ENCODE results near the gene CEP83.
A peak's percentile ranks its signal among the peaks of the same experiment; 100 is the strongest.
"Not testable (repeated sequence)": the region's sequence is repeated elsewhere in the genome, so short reads cannot be mapped to it uniquely, and the experiment has no call there.

The CEP83 gene, protein sequence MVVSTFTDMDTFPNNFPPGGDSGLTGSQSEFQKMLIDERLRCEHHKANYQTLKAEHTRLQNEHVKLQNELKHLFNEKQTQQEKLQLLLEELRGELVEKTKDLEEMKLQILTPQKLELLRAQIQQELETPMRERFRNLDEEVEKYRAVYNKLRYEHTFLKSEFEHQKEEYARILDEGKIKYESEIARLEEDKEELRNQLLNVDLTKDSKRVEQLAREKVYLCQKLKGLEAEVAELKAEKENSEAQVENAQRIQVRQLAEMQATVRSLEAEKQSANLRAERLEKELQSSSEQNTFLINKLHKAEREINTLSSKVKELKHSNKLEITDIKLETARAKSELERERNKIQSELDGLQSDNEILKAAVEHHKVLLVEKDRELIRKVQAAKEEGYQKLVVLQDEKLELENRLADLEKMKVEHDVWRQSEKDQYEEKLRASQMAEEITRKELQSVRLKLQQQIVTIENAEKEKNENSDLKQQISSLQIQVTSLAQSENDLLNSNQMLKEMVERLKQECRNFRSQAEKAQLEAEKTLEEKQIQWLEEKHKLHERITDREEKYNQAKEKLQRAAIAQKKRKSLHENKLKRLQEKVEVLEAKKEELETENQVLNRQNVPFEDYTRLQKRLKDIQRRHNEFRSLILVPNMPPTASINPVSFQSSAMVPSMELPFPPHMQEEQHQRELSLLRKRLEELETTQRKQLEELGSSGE

DNA sequence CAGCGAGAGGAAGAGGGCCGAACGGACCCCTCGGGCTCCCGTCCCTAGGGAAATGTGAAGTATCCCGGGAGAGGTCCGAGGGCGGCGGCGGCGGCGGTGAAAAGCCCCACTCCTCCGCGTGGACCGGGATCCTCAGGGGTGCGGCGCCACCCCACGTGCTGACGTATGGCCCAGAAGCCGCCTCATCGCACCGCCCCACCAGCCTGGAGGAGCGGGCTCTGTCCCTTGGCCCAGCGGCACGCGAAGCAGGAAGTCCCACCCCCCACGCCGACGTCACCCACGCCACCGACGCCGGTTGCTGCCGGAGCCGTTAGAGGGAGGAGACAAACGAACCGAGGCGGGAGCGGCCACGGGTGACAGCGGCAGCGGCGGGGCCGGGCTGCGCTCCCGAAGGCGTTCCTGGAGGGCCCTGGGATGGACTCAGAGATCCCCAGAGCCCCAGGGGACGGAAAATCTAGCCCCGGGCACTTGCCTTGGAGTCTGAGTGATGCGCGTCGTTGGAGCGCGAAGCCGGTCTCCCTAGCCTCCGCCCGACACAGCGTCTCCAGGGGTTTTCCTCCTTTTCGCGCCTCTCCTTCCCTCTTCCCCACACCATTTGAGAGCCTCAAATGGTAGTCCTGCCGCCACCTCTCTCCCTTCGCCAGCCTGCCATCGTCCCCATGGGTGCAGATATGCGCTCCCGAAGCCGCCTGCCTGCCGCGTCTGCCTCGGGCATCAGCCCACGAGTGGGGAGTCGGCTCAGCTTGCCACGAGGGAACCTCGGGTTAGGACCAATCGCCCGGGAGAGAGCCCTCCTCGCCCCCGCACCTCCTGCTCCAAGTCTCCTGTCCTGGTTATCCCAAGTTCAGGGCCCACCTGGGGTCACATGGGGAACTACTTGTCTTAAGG, at the start of gene CEP83:
Gene CEP83, minus strand, starts transcription at position 140 of the 888 bp plus-strand sequence. CDS start 47,377 bp downstream, outside the sequence.
- DNase-seq: peak; percentile 98 to 99

DNA sequence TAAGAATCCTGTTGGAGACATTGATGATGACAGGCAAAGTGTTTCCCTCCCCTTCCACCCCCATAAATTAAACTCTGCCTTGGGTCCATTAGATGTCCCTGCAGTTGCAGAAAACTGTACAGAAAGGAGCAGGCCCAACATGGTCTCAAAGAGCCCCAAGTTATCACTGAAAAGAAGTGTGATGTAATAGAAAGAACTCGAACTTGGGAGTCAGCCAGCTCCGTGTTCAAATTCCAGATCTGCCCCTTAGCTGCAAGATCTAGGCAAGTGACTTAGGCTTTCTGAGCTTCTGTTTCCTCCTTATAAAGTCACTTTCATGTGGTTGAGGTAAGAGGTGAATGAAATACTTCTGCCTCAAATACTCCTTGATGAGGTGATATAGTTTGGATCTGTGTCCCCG, 49.6 kb upstream of the CEP83 start:
- DNase-seq: no peak

DNA sequence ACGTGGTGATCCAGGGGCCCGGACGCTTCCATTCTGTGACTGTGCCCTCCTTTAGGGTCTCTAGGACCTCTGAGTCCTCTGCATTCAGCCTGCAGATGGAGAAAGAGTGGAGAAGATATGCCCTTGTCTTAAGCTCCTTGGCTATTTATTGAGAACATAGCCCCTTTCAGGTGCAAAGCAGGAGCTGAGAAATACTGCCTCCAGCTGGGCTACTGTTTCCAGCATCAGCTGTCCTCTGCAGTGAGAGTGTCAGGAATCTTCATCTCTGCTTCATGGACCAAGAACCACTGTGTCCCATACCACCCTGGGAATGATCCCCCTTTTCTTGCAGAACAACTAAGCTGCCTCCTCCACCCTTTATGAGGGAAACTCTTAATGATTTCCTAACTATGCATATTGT, 47.8 kb upstream of the CEP83 start:
- DNase-seq: no peak

DNA sequence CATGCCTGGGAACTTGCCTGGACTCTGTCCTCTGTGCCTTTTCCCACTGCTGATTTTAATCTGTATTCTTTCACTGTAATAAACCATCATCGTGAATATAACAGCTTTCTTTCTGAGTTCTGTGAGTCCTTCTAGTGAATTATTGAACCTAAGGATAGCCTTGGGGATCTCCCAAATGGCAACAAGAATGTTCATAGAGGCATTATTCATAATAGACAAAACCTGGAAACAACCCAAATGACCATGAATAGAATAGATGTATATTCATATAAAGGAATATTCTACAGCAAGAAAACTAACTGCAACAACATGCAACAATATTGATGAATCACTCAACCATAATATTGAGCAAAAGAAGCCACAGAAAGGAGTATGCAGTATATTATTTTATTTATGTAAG, 44.7 kb upstream of the CEP83 start:
- DNase-seq: no peak

DNA sequence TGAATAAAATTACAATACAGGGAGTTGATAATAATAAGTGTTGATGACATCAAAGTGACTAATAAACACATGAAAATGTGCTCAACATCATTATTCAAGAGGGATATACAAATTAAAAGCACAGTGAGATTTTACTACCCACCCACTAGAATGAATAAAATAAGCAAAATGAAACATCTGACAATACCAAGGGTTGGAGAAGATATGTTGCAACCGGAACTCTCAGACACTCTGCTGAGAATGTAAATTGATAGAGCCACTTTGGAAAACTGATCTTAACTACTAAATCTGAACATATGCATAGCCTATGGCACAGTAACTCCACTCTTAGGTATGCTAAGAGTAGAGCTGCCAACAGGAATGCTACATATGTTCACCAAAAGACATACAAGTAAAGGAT, 44.0 kb upstream of the CEP83 start:
- DNase-seq: no peak

DNA sequence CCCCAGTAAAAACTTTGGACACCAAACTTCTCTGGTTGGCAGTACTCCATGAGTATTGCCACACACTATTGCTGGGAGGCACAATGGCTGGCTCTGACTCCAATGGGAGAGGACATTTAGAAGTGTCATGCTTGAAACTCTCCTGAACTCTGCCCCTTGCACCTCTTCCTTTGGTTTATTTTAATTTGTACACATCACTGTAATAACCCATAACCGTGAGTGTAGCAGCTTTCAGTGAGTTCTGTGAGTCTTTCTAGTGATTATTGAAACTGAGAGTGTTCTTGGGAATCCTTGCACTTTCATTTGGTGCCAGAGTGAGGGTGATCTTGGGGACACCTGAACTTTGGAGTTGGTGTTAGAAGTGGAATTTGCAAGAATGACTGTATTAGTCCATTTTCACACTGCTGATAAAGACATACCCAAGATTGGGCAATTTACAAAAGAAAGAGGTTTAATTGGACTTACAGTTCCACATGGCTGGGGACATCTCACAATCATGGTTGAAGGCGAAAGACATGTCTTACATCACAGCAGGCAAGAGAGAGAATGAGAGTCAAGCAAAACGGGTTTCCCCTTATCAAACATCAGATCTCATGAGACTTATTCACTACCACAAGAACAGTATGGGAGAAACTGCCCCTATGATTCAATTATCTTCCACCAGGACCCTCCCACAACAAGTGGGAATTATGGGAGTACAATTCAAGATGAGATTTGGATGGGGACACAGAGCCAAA, 41.3 kb upstream of the CEP83 start:
- DNase-seq: no peak

DNA sequence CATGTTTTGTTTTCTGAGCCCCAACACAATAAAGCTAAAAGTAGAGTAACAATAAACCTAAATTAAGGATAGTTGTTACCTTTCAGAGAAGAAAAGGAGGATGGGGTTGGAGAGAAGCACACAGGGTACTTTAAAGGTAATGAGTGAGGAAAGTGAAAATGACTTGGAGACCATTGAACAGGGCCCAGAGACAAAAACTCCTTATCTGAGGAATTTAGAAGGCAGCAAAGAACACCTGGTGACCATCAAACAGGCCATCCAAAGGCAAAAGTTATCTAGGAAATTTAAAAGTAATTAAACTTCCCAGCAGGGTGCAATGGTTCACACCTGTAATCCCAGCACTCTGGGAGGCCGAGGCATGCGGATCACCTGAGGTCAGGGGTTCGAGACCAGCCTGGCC, 39.0 kb upstream of the CEP83 start:
- DNase-seq: no peak

DNA sequence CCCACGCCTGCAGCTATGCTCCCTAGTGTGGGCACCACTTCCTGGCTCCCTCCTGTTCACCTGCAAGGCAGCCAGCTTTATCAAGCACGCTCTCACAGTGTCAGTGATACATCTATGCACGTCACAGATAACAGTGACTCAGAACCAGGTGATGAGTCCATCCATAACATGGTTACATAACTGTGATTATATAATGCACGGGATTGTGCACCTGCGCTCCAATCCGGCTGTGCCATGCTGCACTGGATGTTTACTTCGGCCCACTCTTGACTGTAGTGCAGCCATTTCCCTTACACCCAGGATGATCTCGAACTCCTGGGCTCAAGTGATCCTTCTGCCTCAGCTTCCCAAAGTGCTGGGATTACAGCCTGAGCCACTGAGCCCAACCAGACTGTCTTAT, 38.4 kb upstream of the CEP83 start:
- no peak for DNase-seq

DNA sequence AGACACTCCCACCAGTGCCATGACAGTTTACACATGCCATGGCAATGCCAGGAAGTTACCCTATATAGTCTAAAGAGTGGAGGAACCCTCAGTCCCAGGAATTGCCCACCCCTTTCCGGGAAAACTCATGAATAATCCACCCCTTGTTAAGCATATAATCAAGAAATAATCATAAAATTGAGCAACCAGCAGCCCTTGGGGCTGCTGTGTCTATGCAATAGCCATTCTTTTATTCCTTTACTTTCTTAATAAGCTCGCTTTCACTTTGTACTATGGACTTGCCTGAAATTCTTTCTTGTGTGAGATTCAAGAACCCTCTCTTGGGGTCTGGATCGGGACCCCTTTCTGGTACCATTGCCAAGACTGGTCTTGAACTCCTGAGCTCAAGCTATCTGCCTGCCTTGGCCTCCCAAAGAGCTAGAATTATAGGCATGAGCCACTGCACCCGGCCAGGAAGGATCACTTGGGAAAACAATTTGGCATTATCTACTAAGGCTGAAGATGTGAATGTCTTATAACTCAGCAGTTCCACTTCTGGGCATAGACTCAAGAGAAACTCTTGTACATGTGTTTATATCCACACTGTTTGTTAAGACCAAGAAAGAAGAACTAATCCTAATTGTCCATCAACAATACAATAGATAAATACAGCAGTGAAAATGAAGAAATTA, 35.9 kb upstream of the CEP83 start:
- no peak for DNase-seq

DNA sequence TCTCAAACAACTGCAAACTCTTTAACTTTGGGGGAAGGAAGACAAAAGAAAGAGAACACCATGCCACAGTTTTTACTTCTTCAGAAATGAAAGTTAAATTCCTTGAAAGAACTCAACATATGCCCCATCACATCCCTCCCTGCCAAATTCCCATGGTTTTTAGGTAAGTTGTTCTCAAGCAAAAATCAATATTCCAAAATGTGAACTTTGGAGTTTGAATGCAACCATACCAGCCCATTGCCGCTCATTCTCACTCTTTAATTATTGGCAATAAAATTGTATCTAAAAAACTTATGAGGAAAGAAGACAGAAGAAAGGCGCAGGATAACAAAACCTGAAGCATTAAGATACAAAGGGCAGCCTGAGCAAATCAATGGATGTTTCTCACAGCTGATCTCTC, 31.8 kb upstream of the CEP83 start:
- DNase-seq: no peak

DNA sequence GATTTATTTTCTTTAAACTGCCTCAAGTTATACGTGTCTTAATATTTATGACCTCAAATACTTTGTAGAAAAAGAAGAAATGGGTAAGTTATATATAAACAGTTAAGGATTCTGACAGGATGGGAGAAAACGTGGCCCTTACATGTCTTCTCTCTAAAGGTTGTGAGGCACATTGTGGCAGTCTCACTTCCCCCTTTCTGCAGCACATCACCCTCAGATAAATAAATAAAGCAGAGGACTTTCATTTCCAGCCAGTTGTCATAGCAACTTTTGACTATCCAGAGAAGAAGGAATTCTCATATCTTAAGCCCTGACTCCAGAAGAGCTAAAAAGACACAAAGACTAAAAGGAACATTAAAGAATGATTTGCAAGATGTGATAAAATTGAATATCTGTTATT, 28.8 kb upstream of the CEP83 start:
- no peak for DNase-seq

DNA sequence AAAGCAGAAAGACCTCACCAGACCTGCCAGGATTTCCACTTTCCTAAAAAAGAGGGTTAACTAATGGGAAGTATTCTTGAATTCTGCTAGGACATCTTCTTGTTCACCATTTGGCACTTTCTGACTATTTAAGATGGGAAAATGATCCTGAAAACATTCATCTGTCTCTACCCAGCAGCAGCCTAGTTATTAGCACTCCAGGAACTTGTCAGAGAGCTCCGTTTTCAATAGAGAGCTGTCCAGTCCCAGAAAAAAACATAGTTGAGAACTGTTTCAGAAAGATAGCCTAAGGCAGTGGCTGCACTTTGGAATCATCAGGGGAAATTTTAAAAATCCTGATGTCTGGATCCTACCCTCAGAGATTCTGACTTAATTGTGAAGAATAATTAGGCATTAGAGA, 22.1 kb upstream of the CEP83 start:
- no peak for DNase-seq

DNA sequence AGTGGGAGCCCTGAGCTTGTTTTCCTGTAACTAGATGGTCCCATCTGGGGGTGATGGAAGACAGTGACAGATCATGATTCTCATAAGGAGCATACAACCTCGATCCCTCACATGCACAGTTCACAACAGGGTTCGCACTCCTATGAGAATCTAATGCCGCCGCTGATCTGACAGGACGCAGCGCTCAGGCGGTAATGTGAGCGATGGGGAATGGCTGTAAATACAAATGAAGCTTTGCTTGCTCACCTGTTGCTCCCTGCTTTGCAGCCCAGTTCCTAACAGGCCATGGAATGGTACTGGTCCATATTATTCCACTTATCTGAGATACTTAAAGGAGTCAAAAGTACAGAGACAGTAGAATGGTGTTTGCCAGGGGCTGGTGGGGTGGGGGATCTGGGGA, 9.9 kb upstream of the CEP83 start:
- no peak for DNase-seq

DNA sequence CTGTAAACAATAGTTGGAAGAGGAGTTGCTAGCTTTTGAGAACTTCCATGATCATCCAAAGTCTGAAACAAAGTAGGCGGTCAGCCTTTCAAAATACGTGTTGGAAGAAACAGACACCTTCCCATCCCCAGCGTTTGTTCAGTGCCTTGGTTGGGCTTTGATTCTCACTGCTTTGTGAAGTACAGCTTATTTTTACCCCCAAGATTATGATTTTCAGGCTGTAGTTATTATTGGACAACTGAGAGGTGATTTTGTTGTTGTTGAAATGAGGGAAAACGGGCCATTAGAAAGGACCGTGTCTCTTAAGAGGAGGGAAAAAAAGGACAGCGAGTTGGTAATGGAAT, 921 bp upstream of the CEP83 start:
- DNase-seq: no peak

DNA sequence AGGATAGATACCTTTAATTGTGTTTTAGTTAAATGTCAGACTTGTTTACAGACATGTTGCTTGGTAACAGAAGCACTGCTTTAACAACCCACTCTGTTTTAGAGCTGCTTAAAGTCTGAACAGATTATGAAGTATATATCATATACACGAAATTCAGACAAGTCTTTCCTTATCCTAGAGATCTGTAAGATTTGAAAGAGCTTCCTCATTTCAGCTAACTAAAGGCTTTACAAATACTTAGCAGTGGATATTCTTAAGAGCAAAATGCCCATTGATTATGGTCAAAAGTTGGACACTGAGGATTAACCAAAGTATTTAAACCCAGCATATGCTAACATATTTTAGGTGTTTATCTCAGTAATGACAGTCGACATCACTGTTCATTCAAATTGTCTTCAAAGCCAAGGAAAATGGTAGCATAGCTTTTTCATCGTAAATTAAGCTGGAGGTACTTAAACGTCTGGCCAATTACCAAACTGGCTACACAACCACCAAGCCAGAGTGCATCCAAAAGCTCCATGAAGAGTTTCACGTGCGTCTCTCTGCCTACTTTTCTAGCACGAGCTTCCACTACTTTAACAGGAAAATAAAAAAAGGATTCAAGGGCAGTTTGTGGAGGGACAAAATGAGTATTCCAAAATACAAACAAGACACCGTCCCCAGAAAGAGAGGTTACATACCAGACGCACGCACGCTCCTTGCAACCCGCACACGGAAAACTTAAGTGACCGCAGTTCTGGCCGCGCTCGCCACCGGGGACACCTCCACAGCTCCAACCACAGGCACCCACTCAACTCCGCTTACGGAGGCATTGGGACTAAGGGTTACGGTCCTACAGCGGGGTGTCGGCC, 565 bp downstream of the CEP83 start:
- DNase-seq: no peak

DNA sequence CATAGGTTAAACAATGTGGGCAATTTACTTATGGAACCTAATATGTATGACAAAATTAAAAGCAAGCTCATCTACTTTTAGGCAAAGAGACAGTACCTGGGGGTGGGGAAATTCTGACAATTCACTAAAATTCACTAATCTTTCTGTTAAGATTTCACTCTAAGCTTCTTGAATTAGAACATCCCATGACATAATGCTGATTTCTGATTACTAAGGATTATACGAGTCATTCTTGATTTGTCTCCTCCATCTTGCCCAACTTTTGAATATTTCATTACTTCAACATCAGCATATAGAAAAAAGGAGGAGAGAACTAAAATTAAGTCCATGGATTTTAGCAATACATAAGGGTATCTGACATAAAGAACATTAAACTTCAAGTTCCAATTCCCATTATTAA, 2.4 kb downstream of the CEP83 start:
- no peak for DNase-seq

DNA sequence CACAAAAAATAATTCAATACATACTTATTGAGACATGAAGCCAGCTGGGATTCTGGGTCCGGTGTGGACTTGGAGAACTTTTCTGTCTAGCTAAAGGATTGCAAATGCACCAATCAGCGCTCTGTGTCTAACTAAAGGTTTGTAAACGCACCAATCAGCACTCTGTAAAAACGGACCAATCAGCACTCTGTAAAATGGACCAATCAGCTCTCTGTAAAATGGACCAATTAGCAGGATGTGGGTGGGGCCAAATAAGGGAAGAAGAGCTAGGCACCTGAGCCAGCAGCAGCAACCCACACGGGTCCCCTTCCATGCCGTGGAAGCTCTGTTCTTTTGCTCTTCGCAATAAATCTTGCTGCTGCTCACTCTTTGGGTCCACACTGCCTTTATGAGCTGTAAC, 5.3 kb downstream of the CEP83 start:
- not testable (repeated sequence) for DNase-seq

DNA sequence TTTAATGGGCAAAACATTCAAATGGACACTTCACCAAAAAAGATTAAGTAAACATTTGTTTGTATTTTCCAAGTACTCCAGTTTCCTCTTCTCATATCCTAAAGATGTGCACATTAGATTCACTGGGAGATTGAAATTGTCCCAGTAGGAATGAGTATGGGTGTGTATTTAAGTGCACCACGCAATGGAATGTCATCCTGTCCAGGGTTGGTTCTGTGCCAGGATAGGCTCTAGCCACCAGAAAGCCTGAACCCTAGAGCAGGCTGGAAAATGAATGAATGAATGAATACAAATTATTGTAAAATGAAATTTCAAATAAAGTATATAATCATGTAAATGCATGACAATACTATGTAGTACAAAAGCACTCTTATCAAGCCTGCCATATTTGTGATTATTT, 14.0 kb downstream of the CEP83 start:
- DNase-seq: no peak

DNA sequence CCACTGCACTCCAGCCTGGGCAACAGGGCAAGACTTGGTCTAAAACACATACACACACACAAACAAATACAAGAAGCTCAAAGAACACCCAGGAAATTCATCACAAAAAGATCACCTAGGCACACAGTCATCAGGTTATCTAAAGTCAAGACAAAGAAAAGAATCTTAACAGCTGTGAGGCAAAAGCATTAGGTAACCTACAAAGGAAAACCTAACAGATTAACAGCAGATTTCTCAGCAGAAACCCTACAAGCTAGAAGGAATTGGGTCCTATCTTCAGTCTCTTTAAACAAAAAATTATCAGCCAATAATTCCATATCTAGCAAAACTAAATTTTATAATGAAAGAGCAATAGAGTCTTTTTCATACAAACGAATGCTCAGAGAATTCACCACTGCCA, 22.4 kb downstream of the CEP83 start:
- DNase-seq: no peak

DNA sequence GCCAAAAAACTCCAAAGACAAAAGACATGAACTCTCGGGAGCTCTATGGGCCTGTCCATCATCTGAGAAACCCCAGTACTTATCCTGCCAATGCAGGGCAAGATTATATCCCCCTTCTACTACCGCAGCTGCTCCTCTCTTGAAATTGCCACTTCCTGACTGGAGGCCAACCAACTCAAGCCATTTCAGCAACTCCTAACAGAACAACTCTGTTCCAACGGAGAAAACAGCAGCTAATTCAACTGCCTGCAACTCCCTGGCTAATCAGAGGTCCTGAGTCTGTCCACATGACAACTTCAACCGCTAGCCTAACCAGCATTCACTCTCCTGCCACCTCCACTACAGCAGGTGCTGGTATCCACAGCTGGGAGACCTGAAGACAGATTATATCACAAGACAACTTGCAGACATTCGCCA, 24.1 kb downstream of the CEP83 start:
- DNase-seq: no peak

DNA sequence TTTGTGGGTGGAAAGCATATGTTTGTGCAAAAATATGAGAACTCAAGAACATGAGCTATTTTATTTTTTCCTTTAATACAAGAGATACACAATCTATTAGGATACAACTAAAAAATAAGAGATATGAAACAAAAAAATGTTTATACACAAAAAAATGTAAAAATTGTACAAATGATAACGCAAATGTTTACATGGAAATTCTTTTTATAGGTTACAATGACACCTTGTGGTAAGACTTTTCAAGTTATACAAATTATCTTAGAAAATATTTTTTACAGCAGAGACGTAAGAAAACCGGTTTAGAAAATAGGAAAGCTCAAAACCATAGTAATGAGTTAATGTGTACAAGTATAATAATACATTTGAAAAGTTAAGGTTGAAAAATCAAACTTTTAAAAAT, 25.5 kb downstream of the CEP83 start:
- no peak for DNase-seq

All from stimulated activated CD4-positive, alpha-beta T cell treated with anti-CD3 and anti-CD28 coated beads, Interleukin-2, amount 100 ng/mL, for 24 hours (primary cell).